AG10803 (cell line): ENCODE measurements around the gene CYTL1.
"Not testable (repeated sequence)": the region's sequence is repeated elsewhere in the genome, so short reads cannot be mapped to it uniquely, and the experiment has no call there.

Experiments
- DNase-seq: peaks from one replicate; pipeline ENCODE4 v3.0.0; 2010; ENCODE audit warnings: low read depth
- H3K4me3 ChIP-seq: 2 replicates; pipeline ENCODE4 v1.5.1; 2011; ENCODE audit warnings: mild to moderate bottlenecking, low read length, control low read depth
- CTCF ChIP-seq: conservative IDR thresholded peaks from 2 replicates; pipeline ENCODE4 v1.5.1; 2011; ENCODE audit warnings: mild to moderate bottlenecking, low read length, control low read depth, inconsistent platforms

CYTL1 gene

DNA sequence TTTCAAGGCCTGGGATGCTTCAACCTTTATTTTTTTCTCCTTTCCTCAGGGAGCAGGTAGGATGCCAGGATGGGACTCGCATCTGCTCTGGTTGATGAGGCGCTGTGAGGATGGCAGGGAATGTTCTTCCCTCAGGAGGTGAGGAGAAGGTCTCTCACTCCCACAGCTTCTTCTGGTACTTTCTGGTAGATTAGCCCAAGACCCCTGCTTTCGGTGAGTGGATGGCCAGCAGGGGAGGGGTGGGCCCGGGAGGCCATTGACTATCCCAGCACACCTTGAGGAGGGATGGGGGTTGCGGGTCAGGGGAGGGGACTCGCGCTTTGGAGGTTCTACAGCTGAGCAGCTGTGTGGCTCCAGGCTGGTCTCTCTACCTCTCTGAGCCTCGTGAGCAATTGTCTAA is 14.8 kb downstream of the CYTL1 start:
- TF ChIP-seq CTCF = no peak
- no peak overlapping the region for H3K4me3 ChIP-seq
- no peak for DNase-seq

GRCh38 chr4:5003918-5004317 is 15.3 kb downstream of the CYTL1 start:
- TF ChIP-seq CTCF = no peak

DNA sequence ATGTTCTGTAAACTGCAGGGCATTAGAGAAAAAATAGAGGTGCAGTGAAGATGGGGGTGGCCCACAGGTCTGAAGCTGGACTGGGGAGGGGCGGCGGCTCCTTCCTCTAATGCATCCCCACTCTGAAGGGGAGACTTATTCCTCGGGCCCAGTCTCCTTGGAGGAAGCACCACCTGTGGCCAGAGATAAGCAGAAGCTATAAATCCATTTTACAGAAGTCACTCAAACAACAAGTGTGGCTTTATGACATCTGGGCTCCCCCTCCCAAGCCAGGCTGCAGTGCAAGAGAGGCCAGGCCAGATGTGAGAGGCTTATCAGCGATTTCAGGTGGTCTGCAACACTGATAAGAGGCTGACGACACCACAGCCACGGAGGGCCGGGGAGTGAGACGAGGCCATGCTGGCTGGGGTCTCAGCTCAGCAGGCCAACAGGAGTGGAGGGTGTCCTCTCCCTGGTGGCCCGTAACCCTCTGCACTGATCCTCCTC is 15.8 kb downstream of the CYTL1 start:
- DNase-seq = no peak
- H3K4me3 ChIP-seq = no peak overlapping the region
- TF ChIP-seq CTCF = no peak

More at GRCh38 chr4:5003918-5004317, 15.3 kb downstream of the CYTL1 start:
- no peak for DNase-seq
- no peak overlapping the region for H3K4me3 ChIP-seq

GRCh38 chr4:5001641-5002040 is 17.6 kb downstream of the CYTL1 start:
- not testable (repeated sequence) for H3K4me3 ChIP-seq, DNase-seq

- H3K4me3 ChIP-seq = not testable (repeated sequence)
- DNase-seq = peak; percentile 58
Observed at GRCh38 chr4:4996935-4997334, 22.3 kb downstream of the CYTL1 start.

DNA sequence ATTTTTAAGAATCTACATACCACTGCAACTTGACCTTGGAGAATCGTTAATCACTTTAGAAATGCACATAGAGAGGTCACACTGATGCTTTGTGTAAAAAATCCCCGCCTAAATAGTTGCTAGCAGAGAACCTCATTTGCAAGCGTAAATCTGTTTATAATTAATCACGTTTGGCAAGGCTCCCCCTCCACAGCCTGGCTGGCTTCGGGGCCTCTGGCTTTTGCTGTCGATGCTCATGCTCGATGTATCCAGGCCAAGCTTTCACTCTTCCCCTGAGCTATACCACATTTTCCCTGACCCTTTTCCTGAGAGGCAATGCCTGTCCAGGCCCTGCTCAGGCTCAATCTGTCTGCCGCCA is 23.4 kb downstream of the CYTL1 start:
- no peak for TF ChIP-seq CTCF
- peak; percentile 76 for DNase-seq
- H3K4me3 ChIP-seq = no peak overlapping the region

DNA sequence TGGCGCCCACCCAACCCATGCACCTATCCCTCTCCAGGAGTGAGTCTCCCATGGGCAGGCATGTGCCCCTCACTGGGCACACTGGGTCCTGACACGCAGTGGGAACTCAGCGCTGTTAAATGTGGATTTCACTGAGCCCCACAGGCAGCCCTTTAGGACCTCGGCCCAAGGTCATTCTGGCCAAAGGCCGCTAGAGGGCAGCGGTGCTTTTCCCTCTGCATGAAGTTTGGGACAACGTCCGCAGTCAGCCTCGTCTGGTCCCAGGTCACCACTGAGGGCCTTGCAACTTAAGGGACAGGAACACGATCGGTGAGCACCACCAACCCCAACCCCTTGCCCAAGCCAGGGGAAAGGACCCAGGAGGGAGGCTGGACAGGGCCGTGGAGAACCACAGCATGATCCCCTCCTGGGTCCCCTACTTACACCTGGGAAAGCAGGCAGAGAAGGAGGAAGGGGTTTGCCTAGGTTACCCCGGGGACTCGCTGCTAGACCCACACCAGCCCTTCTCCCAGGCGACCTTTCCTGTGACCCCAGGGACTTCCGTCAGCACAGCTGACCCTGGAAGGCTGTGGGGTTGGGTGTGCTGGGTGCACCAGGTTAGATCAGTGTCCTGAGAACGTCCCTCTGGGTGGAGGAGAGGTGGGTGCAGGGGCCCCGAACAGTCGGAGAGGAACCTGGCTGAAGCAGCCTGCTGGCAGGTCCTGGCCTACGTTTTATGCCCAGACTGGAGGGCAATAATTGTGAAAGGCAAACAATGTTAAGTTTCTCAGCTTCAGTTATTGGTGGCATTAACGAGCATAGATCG is 24.0 kb downstream of the CYTL1 start:
- no peak overlapping the region for H3K4me3 ChIP-seq
- TF ChIP-seq CTCF = peak; percentile 93
- peak; percentile 68 for DNase-seq

GRCh38 chr4:4994312-4995097 is 24.8 kb downstream of the CYTL1 start:
- no peak overlapping the region for H3K4me3 ChIP-seq
- no peak for TF ChIP-seq CTCF
- no peak for DNase-seq
